ENCODE results near the gene PCDH9.
A peak's percentile ranks its signal among the peaks of the same experiment; 100 is the strongest.

PCDH9 gene

GRCh38 chr13:67014399-67014798 lies 215.7 kb downstream of the PCDH9 start:
- DNase-seq: no peak

- DNase-seq: no peak
Measured at GRCh38 chr13:67013709-67014108, 216.4 kb downstream of the PCDH9 start.

GRCh38 chr13:67008075-67008668 lies 222.0 kb downstream of the PCDH9 start:
- no peak for DNase-seq

- no peak for DNase-seq
Measured at GRCh38 chr13:67004511-67004910, 225.6 kb downstream of the PCDH9 start.

- DNase-seq: no peak
Measured at GRCh38 chr13:67003743-67004142, 226.4 kb downstream of the PCDH9 start.

GRCh38 chr13:67001363-67001762 lies 228.8 kb downstream of the PCDH9 start:
- DNase-seq: no peak

GRCh38 chr13:66996503-66996902 lies 233.6 kb downstream of the PCDH9 start:
- DNase-seq: no peak

- DNase-seq: no peak
Measured at GRCh38 chr13:66995203-66995611, 234.9 kb downstream of the PCDH9 start.

- no peak for DNase-seq
Measured at GRCh38 chr13:66994517-66995202, 235.5 kb downstream of the PCDH9 start.

- DNase-seq: no peak
Measured at GRCh38 chr13:66994097-66994496, 236.0 kb downstream of the PCDH9 start.

GRCh38 chr13:66992719-66993118 lies 237.4 kb downstream of the PCDH9 start:
- no peak for DNase-seq

GRCh38 chr13:66992183-66992582 lies 238.0 kb downstream of the PCDH9 start:
- no peak for DNase-seq

- no peak for DNase-seq
Measured at GRCh38 chr13:66984241-66984640, 245.9 kb downstream of the PCDH9 start.

GRCh38 chr13:66981912-66982311 lies 248.2 kb downstream of the PCDH9 start:
- no peak for DNase-seq

- DNase-seq: peak; percentile 96
Measured at GRCh38 chr13:66977161-66977560, 253.0 kb downstream of the PCDH9 start.

- DNase-seq: no peak
Measured at GRCh38 chr13:66974889-66975288, 255.2 kb downstream of the PCDH9 start.

- DNase-seq: no peak
Measured at GRCh38 chr13:66974174-66974573, 256.0 kb downstream of the PCDH9 start.

- DNase-seq: no peak
Measured at GRCh38 chr13:66972659-66973058, 257.5 kb downstream of the PCDH9 start.

GRCh38 chr13:66971004-66971403 lies 259.1 kb downstream of the PCDH9 start:
- DNase-seq: no peak

- no peak for DNase-seq
Measured at GRCh38 chr13:66969291-66969690, 260.8 kb downstream of the PCDH9 start.

- peak; percentile 82 for DNase-seq
Measured at GRCh38 chr13:66967811-66968597, 262.1 kb downstream of the PCDH9 start.

GRCh38 chr13:66965181-66965580 lies 265.0 kb downstream of the PCDH9 start:
- no peak for DNase-seq

GRCh38 chr13:66962953-66963352 lies 267.2 kb downstream of the PCDH9 start:
- DNase-seq: no peak

- no peak for DNase-seq
Measured at GRCh38 chr13:66958611-66959010, 271.5 kb downstream of the PCDH9 start.

Data from NCI-H1694 treated with DMSO at 0.1 percent for 48 hours (cell line).